NCI-H82 treated with DMSO at 0.1 percent for 48 hours (cell line): ENCODE measurements around the gene FAHD2A.
"Not testable (repeated sequence)": the region's sequence is repeated elsewhere in the genome, so short reads cannot be mapped to it uniquely, and the experiment has no call there.

Experiments used
- DNase-seq: peaks from one replicate; lab custom pipeline; 2025; ENCODE audit not compliant: unreplicated experiment; lab: John Stamatoyannopoulos, UW

Gene FAHD2A

GRCh38 chr2:95389245-95390119 lies 13.0 kb upstream of the FAHD2A start:
- DNase-seq = no peak

- no peak for DNase-seq
These were observed 12.1 kb upstream of the FAHD2A start for GRCh38 chr2:95390272-95390880.

- DNase-seq = no peak
These were observed 11.6 kb upstream of the FAHD2A start for GRCh38 chr2:95390881-95391321.

GRCh38 chr2:95391641-95392310 lies 10.7 kb upstream of the FAHD2A start:
- DNase-seq = no peak

- DNase-seq = no peak
These were observed 10.2 kb upstream of the FAHD2A start for GRCh38 chr2:95392320-95392719.

GRCh38 chr2:95392730-95393455 lies 9.6 kb upstream of the FAHD2A start:
- DNase-seq = no peak

- no peak for DNase-seq
These were observed 8.6 kb upstream of the FAHD2A start for GRCh38 chr2:95393901-95394300.

- no peak for DNase-seq
These were observed 3.4 kb upstream of the FAHD2A start for GRCh38 chr2:95399061-95399460.

- DNase-seq = no peak
These were observed 1.0 kb upstream of the FAHD2A start for GRCh38 chr2:95401480-95401879.

- not testable (repeated sequence) for DNase-seq
These were observed 521 bp upstream of the FAHD2A start for GRCh38 chr2:95402004-95402369.

GRCh38 chr2:95403204-95403721 lies 755 bp downstream of the FAHD2A start:
- DNase-seq = peak; percentile 6

- not testable (repeated sequence) for DNase-seq
These were observed 1.3 kb downstream of the FAHD2A start for GRCh38 chr2:95403824-95404223.

- DNase-seq = not testable (repeated sequence)
These were observed 2.2 kb downstream of the FAHD2A start for GRCh38 chr2:95404676-95405075.

- not testable (repeated sequence) for DNase-seq
These were observed 8.7 kb downstream of the FAHD2A start for GRCh38 chr2:95411239-95411638.

- peak; percentile 42 for DNase-seq
These were observed 11.6 kb downstream of the FAHD2A start for GRCh38 chr2:95414015-95414594.

- not testable (repeated sequence) for DNase-seq
These were observed 12.6 kb downstream of the FAHD2A start for GRCh38 chr2:95415138-95415537.

GRCh38 chr2:95415561-95415960 lies 13.1 kb downstream of the FAHD2A start:
- not testable (repeated sequence) for DNase-seq

GRCh38 chr2:95427196-95427867 lies 24.8 kb downstream of the FAHD2A start:
- DNase-seq = not testable (repeated sequence)

GRCh38 chr2:95429748-95430467 lies 27.4 kb downstream of the FAHD2A start:
- DNase-seq = not testable (repeated sequence)
